Liver (tissue), 2 donors: ENCODE results near the gene DCAF8.

Source experiments
- FOXA1 ChIP-seq: IDR thresholded peaks from 2 replicates; pipeline ENCODE4 v1.6.1; 2016; ENCODE audit warnings: antibody characterized with exemption
- YY1 ChIP-seq: IDR thresholded peaks from 2 replicates; pipeline ENCODE4 v1.6.1; 2016; ENCODE audit warnings: antibody characterized with exemption, mild to moderate bottlenecking
- TF ChIP-seq, protein P1 (sequence below): fragments of 150-350 bp; IDR thresholded peaks from 2 replicates; pipeline ENCODE4 v1.5.1; 2017; ENCODE audit warnings: improper control_type of control experiment, low read depth, low read length; ENCODE audit not compliant: missing input control
- TF ChIP-seq, protein P2 (sequence below): IDR thresholded peaks from 2 replicates; pipeline ENCODE4 v1.6.1; 2016; ENCODE audit warnings: antibody characterized with exemption, mild to moderate bottlenecking
- donor health status: healthy.

DNA sequence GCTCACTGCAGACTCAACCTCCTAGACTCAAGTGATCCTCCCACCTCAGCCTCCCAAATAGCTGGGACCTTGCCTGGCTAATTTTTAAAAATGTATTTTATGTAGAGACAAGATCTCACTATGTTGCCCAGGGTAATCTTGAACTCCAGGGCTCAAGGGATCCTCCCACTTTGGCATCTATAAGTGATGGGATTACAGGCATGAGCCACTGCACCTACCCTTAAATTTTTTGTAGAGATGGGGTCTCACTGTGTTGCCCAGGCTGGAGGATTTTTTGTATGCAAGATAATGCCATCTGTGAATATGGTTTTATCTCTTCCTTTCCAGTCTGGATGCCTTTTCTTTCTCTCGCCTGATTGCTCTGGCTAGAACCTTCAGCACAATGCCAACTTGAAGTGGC is 8.7 kb upstream of the DCAF8 start:
- TF ChIP-seq, protein P1, sequence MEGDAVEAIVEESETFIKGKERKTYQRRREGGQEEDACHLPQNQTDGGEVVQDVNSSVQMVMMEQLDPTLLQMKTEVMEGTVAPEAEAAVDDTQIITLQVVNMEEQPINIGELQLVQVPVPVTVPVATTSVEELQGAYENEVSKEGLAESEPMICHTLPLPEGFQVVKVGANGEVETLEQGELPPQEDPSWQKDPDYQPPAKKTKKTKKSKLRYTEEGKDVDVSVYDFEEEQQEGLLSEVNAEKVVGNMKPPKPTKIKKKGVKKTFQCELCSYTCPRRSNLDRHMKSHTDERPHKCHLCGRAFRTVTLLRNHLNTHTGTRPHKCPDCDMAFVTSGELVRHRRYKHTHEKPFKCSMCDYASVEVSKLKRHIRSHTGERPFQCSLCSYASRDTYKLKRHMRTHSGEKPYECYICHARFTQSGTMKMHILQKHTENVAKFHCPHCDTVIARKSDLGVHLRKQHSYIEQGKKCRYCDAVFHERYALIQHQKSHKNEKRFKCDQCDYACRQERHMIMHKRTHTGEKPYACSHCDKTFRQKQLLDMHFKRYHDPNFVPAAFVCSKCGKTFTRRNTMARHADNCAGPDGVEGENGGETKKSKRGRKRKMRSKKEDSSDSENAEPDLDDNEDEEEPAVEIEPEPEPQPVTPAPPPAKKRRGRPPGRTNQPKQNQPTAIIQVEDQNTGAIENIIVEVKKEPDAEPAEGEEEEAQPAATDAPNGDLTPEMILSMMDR, result no peak
- TF ChIP-seq, protein P2, sequence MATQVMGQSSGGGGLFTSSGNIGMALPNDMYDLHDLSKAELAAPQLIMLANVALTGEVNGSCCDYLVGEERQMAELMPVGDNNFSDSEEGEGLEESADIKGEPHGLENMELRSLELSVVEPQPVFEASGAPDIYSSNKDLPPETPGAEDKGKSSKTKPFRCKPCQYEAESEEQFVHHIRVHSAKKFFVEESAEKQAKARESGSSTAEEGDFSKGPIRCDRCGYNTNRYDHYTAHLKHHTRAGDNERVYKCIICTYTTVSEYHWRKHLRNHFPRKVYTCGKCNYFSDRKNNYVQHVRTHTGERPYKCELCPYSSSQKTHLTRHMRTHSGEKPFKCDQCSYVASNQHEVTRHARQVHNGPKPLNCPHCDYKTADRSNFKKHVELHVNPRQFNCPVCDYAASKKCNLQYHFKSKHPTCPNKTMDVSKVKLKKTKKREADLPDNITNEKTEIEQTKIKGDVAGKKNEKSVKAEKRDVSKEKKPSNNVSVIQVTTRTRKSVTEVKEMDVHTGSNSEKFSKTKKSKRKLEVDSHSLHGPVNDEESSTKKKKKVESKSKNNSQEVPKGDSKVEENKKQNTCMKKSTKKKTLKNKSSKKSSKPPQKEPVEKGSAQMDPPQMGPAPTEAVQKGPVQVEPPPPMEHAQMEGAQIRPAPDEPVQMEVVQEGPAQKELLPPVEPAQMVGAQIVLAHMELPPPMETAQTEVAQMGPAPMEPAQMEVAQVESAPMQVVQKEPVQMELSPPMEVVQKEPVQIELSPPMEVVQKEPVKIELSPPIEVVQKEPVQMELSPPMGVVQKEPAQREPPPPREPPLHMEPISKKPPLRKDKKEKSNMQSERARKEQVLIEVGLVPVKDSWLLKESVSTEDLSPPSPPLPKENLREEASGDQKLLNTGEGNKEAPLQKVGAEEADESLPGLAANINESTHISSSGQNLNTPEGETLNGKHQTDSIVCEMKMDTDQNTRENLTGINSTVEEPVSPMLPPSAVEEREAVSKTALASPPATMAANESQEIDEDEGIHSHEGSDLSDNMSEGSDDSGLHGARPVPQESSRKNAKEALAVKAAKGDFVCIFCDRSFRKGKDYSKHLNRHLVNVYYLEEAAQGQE, result no peak
- TF ChIP-seq FOXA1, result no peak
- no peak for TF ChIP-seq YY1
